ENCODE results near the gene TMEM138.

Gene TMEM138

DNA sequence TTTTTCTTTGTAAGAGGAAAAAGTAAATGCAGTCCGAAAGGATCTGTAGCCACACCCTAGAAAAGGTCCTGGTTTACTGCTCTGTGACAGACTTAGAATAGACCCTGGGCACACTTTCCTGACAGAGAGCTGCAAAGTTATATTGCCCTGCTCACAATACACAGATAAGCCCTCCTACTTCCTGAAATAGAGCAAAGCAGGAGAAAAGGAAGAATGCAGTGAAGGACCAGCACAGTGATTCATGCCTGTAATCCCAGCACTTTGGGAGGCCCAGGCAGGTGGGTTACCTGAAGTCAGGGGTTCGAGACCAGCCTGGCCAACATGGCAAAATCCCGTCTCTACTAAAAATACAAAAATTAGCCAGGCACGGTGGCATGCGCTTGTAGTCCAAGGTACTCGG lies 2.7 kb upstream of the TMEM138 start:
- Histone ChIP-seq H3K4me2 (ENCODE audit: low read length) (peak overlapping the region; percentile 96), H3K9me3 (ENCODE audit: insufficient read depth, low read length) (no peaks in the 10 kb centered on the region), H3K4me1 (ENCODE audit: low read length) (peaks cover 64% of the 10 kb centered on the region), H3K27ac (ENCODE audit: low read length) (peak overlapping the region; percentile 99), H3K79me2 (ENCODE audit: low read length) (peaks cover 82% of the 10 kb centered on the region), H3K36me3 (replicated peaks; ENCODE audit: low read depth, low read length) (peaks cover 33% of the 10 kb centered on the region), H4K20me1 (ENCODE audit: insufficient read depth, low read length) (no peaks in the 10 kb centered on the region), H3K9ac (ENCODE audit: low read length) (peak overlapping the region; percentile 97), H2AFZ (ENCODE audit: low read depth, low read length) (no peak overlapping the region), H3K4me3 (ENCODE audit: low read length) (peak overlapping the region; percentile 96), H3K27me3 (ENCODE audit: low read depth, low read length) (no peaks in the 10 kb centered on the region)
- TF ChIP-seq, protein P1, sequence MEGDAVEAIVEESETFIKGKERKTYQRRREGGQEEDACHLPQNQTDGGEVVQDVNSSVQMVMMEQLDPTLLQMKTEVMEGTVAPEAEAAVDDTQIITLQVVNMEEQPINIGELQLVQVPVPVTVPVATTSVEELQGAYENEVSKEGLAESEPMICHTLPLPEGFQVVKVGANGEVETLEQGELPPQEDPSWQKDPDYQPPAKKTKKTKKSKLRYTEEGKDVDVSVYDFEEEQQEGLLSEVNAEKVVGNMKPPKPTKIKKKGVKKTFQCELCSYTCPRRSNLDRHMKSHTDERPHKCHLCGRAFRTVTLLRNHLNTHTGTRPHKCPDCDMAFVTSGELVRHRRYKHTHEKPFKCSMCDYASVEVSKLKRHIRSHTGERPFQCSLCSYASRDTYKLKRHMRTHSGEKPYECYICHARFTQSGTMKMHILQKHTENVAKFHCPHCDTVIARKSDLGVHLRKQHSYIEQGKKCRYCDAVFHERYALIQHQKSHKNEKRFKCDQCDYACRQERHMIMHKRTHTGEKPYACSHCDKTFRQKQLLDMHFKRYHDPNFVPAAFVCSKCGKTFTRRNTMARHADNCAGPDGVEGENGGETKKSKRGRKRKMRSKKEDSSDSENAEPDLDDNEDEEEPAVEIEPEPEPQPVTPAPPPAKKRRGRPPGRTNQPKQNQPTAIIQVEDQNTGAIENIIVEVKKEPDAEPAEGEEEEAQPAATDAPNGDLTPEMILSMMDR (IDR thresholded peaks at IDR 0.05; ENCODE audit: low read depth, low read length) = no peak
- no peak for TF ChIP-seq EZH2phosphoT487 (IDR thresholded peaks at IDR 0.05; ENCODE audit: low read depth)

DNA sequence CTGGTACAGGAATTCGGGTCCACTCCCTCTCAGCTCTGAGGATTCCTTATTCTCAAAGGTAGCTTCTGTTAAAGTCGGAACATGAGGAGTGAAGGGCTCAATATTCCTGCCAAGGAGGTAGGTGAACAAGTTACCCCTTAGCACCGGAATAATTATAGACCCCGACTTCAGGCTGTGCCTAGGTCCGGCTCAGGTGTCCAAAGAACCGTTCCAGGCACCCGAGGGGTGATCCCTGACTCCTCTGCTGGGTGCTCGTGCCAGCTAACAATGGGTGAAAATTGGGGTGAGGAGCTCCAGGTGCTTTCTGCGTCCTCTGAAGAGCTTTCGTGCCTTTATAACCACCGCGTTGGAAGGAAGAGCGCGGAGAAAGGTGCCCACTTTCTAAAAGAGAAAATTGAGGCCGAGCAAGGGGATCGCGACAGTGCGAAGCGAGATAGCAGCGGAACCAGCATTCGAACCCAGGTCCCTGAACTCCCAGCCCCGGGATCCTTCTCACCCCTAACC lies 885 bp upstream of the TMEM138 start:
- H3K4me3 ChIP-seq (ENCODE audit: low read length) = peak overlapping the region; percentile 96
- peak overlapping the region; percentile 99 for H3K27ac ChIP-seq (ENCODE audit: low read length)
- no peaks in the 10 kb centered on the region for H3K9me3 ChIP-seq (ENCODE audit: insufficient read depth, low read length)
- H3K79me2 ChIP-seq (ENCODE audit: low read length) = peaks cover 68% of the 10 kb centered on the region
- H3K9ac ChIP-seq (ENCODE audit: low read length) = peak overlapping the region; percentile 97
- no peaks in the 10 kb centered on the region for H4K20me1 ChIP-seq (ENCODE audit: insufficient read depth, low read length)
- H3K36me3 ChIP-seq (replicated peaks; ENCODE audit: low read depth, low read length) = peaks cover 36% of the 10 kb centered on the region
- no peak overlapping the region for H2AFZ ChIP-seq (ENCODE audit: low read depth, low read length)
- peaks cover 48% of the 10 kb centered on the region for H3K4me1 ChIP-seq (ENCODE audit: low read length)
- H3K27me3 ChIP-seq (ENCODE audit: low read depth, low read length) = no peaks in the 10 kb centered on the region
- no peak for TF ChIP-seq EZH2phosphoT487 (IDR thresholded peaks at IDR 0.05; ENCODE audit: low read depth)
- TF ChIP-seq, protein P1 (IDR thresholded peaks at IDR 0.05; ENCODE audit: low read depth, low read length) = no peak
- H3K4me2 ChIP-seq (ENCODE audit: low read length) = peak overlapping the region; percentile 96

DNA sequence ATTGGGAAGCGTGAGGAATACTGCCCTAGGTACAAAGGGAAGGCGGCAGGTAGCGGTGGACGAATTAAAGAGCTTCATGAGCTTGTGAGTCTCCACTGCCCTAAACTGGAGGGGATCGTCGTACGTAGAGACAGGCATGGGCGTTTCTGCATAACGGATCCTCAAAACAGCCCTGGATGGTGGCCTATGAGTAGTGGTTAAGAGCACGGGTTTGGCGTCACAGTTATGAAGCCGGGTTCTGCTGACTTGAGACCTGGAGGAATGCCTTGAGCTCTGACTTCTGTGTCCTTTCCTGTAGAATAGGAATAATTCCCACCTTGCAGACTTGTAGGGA lies 335 bp downstream of the TMEM138 start:
- Histone ChIP-seq H3K4me3 (ENCODE audit: low read length) (peak overlapping the region; percentile 96), H3K9me3 (ENCODE audit: insufficient read depth, low read length) (no peaks in the 10 kb centered on the region), H3K36me3 (replicated peaks; ENCODE audit: low read depth, low read length) (peaks cover 46% of the 10 kb centered on the region), H3K4me2 (ENCODE audit: low read length) (peak overlapping the region; percentile 96), H3K79me2 (ENCODE audit: low read length) (peaks cover 64% of the 10 kb centered on the region), H3K27me3 (ENCODE audit: low read depth, low read length) (no peaks in the 10 kb centered on the region), H4K20me1 (ENCODE audit: insufficient read depth, low read length) (no peaks in the 10 kb centered on the region), H3K4me1 (ENCODE audit: low read length) (peaks cover 36% of the 10 kb centered on the region), H3K9ac (ENCODE audit: low read length) (peak overlapping the region; percentile 97), H2AFZ (ENCODE audit: low read depth, low read length) (peak overlapping the region; percentile 16; the same call in 1 of the 2 replicates), H3K27ac (ENCODE audit: low read length) (peak overlapping the region; percentile 99)
- TF ChIP-seq EZH2phosphoT487 (IDR thresholded peaks at IDR 0.05; ENCODE audit: low read depth) = no peak
- TF ChIP-seq, protein P1 (IDR thresholded peaks at IDR 0.05; ENCODE audit: low read depth, low read length) = no peak

DNA sequence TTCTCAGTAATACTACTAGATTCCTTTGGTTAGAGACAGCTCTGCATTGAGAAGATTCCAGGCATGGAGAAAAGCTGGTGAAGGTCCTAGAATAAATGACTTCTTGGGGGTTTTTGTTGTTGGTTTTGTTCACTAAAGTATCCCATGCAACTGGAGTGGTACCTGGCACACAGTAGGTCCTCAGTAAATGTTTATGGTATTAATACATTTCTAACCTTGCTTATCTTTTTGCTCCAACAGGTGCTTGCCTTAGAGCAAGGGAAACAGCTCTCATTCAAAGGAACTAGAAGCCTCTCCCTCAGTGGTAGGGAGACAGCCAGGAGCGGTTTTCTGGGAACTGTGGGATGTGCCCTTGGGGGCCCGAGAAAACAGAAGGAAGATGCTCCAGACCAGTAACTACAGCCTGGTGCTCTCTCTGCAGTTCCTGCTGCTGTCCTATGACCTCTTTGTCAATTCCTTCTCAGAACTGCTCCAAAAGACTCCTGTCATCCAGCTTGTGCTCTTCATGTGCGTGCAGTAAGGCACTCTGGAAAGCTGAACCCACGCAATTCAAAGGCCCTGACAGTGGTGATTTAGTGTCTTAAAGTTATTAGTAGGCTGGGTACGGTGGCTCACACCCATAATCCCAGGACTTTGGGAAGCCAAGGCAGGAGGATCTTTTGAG lies 2.0 kb downstream of the TMEM138 start:
- no peak overlapping the region for H3K4me3 ChIP-seq (ENCODE audit: low read length)
- no peaks in the 10 kb centered on the region for H4K20me1 ChIP-seq (ENCODE audit: insufficient read depth, low read length)
- no peak overlapping the region for H3K4me2 ChIP-seq (ENCODE audit: low read length)
- peaks cover 19% of the 10 kb centered on the region for H3K4me1 ChIP-seq (ENCODE audit: low read length)
- no peak overlapping the region for H2AFZ ChIP-seq (ENCODE audit: low read depth, low read length)
- H3K36me3 ChIP-seq (replicated peaks; ENCODE audit: low read depth, low read length) = peaks cover 55% of the 10 kb centered on the region
- no peaks in the 10 kb centered on the region for H3K9me3 ChIP-seq (ENCODE audit: insufficient read depth, low read length)
- no peak overlapping the region for H3K27ac ChIP-seq (ENCODE audit: low read length)
- no peak overlapping the region for H3K9ac ChIP-seq (ENCODE audit: low read length)
- H3K79me2 ChIP-seq (ENCODE audit: low read length) = peaks cover 56% of the 10 kb centered on the region
- no peaks in the 10 kb centered on the region for H3K27me3 ChIP-seq (ENCODE audit: low read depth, low read length)
- TF ChIP-seq EZH2phosphoT487 (IDR thresholded peaks at IDR 0.05; ENCODE audit: low read depth) = no peak
- TF ChIP-seq, protein P1 (IDR thresholded peaks at IDR 0.05; ENCODE audit: low read depth, low read length) = no peak
